ENCODE results near the gene NDUFS5.
"Not testable (repeated sequence)": the region's sequence is repeated elsewhere in the genome, so short reads cannot be mapped to it uniquely, and the experiment has no call there.

NDUFS5 gene

DNA sequence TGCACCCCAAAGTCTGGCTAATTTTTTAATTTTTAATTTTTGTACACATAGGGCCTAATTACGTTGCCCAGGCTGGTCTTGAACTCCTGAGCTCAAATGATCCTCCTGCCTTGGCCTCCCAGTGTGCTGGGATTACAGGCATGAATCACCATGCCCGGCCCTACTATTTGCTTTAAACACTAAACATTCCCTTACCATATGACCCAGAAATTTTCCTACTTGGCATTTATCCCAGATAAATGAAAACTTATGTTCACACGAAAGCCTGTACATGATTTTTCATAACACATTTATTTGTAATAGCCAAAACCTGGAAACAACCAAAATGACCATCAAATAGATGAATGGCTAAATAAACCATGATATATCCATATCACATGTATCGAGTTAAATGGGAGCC, 35.8 kb downstream of the NDUFS5 start:
- POLR2A ChIA-PET: no interaction called here
- DNase-seq (ENCODE audit: extremely low spot score): no peak
- CTCF ChIA-PET: no interaction called here
- no peak for TF ChIP-seq BHLHE40 (IDR thresholded peaks at IDR 0.05; ENCODE audit: borderline replicate concordance)
- no peak for TF ChIP-seq FOXA1 (IDR thresholded peaks at IDR 0.05)
- no peak for TF ChIP-seq ELF4 (IDR thresholded peaks at IDR 0.05)
- TF ChIP-seq FOXM1 (IDR thresholded peaks at IDR 0.05; ENCODE audit: borderline replicate concordance): no peak

DNA sequence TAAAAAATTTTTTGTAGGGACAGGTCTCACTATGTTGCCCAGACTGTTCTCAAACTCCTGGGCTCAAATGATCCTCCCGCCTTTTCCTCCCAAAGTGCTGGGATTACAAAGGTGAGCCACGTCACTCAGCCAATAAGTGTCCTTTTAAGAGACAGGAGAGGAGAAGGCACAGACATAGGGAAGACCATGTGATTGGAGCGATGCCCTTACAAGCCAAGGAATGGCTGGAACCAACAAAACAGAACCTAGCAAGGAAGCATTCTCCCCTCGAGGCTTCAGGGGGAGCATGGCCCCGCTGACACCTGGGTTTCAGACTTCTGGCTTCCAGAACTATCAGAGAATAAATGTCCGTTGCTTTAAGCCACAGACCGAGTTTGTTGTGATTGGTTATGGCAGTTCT, 37.0 kb downstream of the NDUFS5 start:
- ChIA-PET CTCF (no interaction called here), POLR2A (no interaction called here)
- no peak for DNase-seq (ENCODE audit: extremely low spot score)
- TF ChIP-seq BHLHE40 (IDR thresholded peaks at IDR 0.05; ENCODE audit: borderline replicate concordance) (no peak), CTBP1 (IDR thresholded peaks at IDR 0.05; ENCODE audit: borderline replicate concordance) (no peak), FOXA1 (IDR thresholded peaks at IDR 0.05) (no peak), TARDBP (IDR thresholded peaks at IDR 0.05) (no peak), ARNT (IDR thresholded peaks at IDR 0.05) (no peak), FOXM1 (IDR thresholded peaks at IDR 0.05; ENCODE audit: borderline replicate concordance) (no peak), ZNF384 (IDR thresholded peaks at IDR 0.05) (no peak), SP1 (IDR thresholded peaks at IDR 0.05) (no peak), HDGF (IDR thresholded peaks at IDR 0.05; ENCODE audit: borderline replicate concordance) (no peak), ELF4 (IDR thresholded peaks at IDR 0.05) (no peak), L3MBTL2 (conservative IDR thresholded peaks at IDR 0.05) (no peak)

DNA sequence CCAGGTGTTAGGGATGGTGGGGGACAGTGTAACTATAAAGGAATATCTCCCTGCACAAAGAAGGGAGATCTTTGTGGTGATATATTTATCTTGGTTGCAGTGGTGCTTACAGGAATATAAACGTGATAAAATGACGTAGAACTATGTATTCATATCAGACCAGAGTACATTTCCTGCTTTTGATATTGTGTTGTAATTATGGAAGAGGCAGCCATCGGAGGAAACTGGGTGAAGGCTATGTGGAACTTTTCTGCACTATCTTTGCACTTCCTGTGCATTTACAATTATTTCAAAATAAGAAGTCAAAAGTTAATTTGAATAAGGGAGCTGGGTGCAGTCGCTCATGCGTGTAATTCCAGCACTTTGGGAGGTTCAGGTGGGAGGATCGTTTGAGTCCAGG, 37.6 kb downstream of the NDUFS5 start:
- TF ChIP-seq LEF1 (IDR thresholded peaks at IDR 0.05; ENCODE audit: borderline replicate concordance): no peak
- no peak for TF ChIP-seq TARDBP (IDR thresholded peaks at IDR 0.05)
- no peak for TF ChIP-seq FOXA1 (IDR thresholded peaks at IDR 0.05)
- TF ChIP-seq NFRKB (IDR thresholded peaks at IDR 0.05): no peak
- TF ChIP-seq BHLHE40 (IDR thresholded peaks at IDR 0.05; ENCODE audit: borderline replicate concordance): no peak
- TF ChIP-seq FOXM1 (IDR thresholded peaks at IDR 0.05; ENCODE audit: borderline replicate concordance): no peak
- no peak for TF ChIP-seq CTBP1 (IDR thresholded peaks at IDR 0.05; ENCODE audit: borderline replicate concordance)
- no peak for TF ChIP-seq HDGF (IDR thresholded peaks at IDR 0.05; ENCODE audit: borderline replicate concordance)
- TF ChIP-seq L3MBTL2 (conservative IDR thresholded peaks at IDR 0.05): no peak
- TF ChIP-seq SP1 (IDR thresholded peaks at IDR 0.05): no peak
- TF ChIP-seq, protein P1, sequence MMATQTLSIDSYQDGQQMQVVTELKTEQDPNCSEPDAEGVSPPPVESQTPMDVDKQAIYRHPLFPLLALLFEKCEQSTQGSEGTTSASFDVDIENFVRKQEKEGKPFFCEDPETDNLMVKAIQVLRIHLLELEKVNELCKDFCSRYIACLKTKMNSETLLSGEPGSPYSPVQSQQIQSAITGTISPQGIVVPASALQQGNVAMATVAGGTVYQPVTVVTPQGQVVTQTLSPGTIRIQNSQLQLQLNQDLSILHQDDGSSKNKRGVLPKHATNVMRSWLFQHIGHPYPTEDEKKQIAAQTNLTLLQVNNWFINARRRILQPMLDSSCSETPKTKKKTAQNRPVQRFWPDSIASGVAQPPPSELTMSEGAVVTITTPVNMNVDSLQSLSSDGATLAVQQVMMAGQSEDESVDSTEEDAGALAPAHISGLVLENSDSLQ (IDR thresholded peaks at IDR 0.05): no peak
- no peak for TF ChIP-seq ELF4 (IDR thresholded peaks at IDR 0.05)
- TF ChIP-seq FOXK2 (IDR thresholded peaks at IDR 0.05): no peak
- no peak for TF ChIP-seq ZNF384 (IDR thresholded peaks at IDR 0.05)
- TF ChIP-seq SUZ12 (IDR thresholded peaks at IDR 0.05): no peak
- TF ChIP-seq ARNT (IDR thresholded peaks at IDR 0.05): no peak
- ChIA-PET CTCF (no interaction called here), POLR2A (no interaction called here)
- DNase-seq (ENCODE audit: extremely low spot score): no peak

DNA sequence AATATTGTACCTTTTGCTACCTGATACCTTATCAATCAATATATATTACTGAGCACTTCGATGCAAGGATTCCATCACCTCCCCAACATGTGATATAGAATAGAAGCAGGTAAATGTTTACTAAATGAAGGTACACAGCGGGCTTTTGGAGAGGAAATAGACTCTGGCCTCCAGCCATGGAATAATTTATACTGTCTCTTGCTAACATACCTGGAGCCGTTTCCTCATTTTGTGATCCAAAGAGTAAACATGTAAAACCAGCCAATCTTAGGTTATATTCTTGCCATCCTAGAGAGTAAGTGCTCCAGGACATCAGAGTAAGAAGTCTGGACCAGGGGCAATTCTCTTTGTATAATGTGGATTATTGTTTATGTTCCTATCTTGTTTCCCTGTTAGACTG, 39.4 kb downstream of the NDUFS5 start:
- TF ChIP-seq FOXA1 (IDR thresholded peaks at IDR 0.05): no peak
- no peak for TF ChIP-seq HDGF (IDR thresholded peaks at IDR 0.05; ENCODE audit: borderline replicate concordance)
- no peak for TF ChIP-seq FOXK2 (IDR thresholded peaks at IDR 0.05)
- TF ChIP-seq SUZ12 (IDR thresholded peaks at IDR 0.05): no peak
- TF ChIP-seq TARDBP (IDR thresholded peaks at IDR 0.05): no peak
- no peak for TF ChIP-seq LEF1 (IDR thresholded peaks at IDR 0.05; ENCODE audit: borderline replicate concordance)
- no peak for TF ChIP-seq ARNT (IDR thresholded peaks at IDR 0.05)
- ChIA-PET CTCF (no interaction called here), POLR2A (no interaction called here)
- DNase-seq (ENCODE audit: extremely low spot score): no peak

DNA sequence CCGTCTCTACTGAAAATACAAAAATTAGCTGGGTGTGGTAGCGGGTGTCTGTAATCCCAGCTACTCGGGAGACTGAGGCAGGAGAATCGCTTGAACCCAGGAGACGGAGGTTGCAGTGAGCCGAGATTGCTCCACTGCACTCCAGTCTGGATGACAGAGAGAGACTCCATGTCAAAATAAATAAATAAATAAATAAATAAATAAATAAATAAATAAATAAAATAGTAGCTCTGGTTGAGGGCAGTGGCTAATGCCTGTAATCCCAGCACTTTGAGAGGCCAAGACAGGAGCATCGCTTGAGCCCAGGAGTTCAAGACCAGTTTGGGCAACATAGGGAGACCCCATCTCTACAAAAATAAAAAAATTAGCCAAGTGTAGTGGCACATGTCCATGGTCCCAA, 42.1 kb downstream of the NDUFS5 start:
- DNase-seq (ENCODE audit: extremely low spot score); POLR2A ChIA-PET: not testable (repeated sequence)
- CTCF ChIA-PET: interaction anchor here (0.7 kb wide), 1 partner anchor 90 kb away, joined by 3 read pairs; no protein-coding TSS in a partner anchor

DNA sequence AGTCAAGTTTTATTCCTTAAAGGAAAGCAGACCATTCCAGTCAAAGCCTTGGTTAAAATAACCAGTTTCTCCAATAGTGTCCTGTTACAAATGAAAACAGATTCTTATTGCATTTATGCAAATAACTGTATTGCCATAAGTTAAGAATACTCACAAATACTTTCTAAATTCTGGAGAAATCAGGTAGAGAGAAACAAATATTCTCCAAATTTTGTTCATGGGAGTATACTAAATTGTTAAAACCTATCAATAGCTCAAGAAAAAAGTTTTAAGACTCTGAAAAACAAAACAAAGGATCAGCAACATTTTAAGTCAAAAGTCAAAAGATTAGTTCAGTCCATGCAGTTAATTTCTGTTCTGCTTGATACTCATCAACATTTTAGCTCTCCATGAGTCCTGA, 45.4 kb downstream of the NDUFS5 start:
- CTCF ChIA-PET; DNase-seq (ENCODE audit: extremely low spot score): not testable (repeated sequence)
- POLR2A ChIA-PET: interaction anchor here (0.8 kb wide), 1 partner anchor 45 kb away, joined by 4 read pairs; the partner anchor contains the start of gene NDUFS5

DNA sequence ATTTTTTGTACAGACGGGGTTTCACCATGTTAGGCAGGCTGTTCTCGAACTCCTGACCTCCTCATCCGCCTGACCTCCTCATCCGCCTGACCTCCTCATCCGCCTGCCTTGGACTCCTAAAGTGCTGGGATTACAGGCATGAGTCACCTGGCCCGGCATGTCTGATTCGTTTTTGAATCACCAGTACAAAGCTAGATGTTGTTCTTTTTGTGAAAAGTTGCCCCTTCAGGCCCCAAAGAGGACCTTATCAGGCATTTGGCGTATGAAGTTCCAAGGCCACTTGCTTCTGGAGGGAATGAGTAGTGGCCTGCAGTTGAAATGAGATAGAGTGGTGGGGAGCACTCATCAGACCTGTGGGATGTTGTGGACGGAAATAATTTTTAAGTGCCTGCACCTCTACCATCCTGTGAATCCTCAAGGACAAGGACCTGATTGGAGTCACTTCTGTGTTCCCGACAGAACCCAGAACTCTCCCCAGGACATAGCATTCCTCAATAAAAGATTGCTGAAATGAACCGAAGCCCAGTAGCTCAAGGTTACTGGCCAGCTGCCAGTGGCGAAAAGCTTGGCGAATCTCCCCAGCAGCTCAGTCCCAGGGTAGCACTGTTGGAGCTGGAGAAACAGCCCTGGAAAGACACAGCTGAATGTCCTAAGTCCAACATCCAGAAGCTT, 50.1 kb downstream of the NDUFS5 start:
- TF ChIP-seq FOXM1 (IDR thresholded peaks at IDR 0.05; ENCODE audit: borderline replicate concordance): no peak
- TF ChIP-seq CTBP1 (IDR thresholded peaks at IDR 0.05; ENCODE audit: borderline replicate concordance): no peak
- TF ChIP-seq FOXK2 (IDR thresholded peaks at IDR 0.05): no peak
- TF ChIP-seq SUZ12 (IDR thresholded peaks at IDR 0.05): no peak
- no peak for TF ChIP-seq LEF1 (IDR thresholded peaks at IDR 0.05; ENCODE audit: borderline replicate concordance)
- no peak for TF ChIP-seq FOXA1 (IDR thresholded peaks at IDR 0.05)
- no peak for TF ChIP-seq BHLHE40 (IDR thresholded peaks at IDR 0.05; ENCODE audit: borderline replicate concordance)
- no peak for TF ChIP-seq SP1 (IDR thresholded peaks at IDR 0.05)
- no peak for TF ChIP-seq L3MBTL2 (conservative IDR thresholded peaks at IDR 0.05)
- no peak for TF ChIP-seq HDGF (IDR thresholded peaks at IDR 0.05; ENCODE audit: borderline replicate concordance)
- no peak for TF ChIP-seq ARNT (IDR thresholded peaks at IDR 0.05)
- no peak for TF ChIP-seq TARDBP (IDR thresholded peaks at IDR 0.05)
- TF ChIP-seq ZNF384 (IDR thresholded peaks at IDR 0.05): no peak
- TF ChIP-seq NFRKB (IDR thresholded peaks at IDR 0.05): no peak
- no peak for TF ChIP-seq ELF4 (IDR thresholded peaks at IDR 0.05)
- TF ChIP-seq, protein P1 (IDR thresholded peaks at IDR 0.05): no peak
- no peak for DNase-seq (ENCODE audit: extremely low spot score)

More for the DNA sequence above, 50.1 kb downstream of the NDUFS5 start:
- ChIA-PET CTCF (interaction anchor here (0.7 kb wide), 1 partner anchor 16 kb away, joined by 3 read pairs; no protein-coding TSS in a partner anchor), POLR2A (interaction anchor here (2.0 kb wide), 1 partner anchor 50 kb away, joined by 5 read pairs; the partner anchor contains the start of gene NDUFS5)

Measured in HEK293T (cell line).